PC-9 (cell line): Measurements from ENCODE around the gene FAM90A26.
"Not testable (repeated sequence)": the region's sequence is repeated elsewhere in the genome, so short reads cannot be mapped to it uniquely, and the experiment has no call there.

ENCODE experiments used
- CTCF ChIP-seq: fragments of 200-600 bp; sonication (generic); conservative IDR thresholded peaks from 2 replicates; pipeline ENCODE4 v1.6.1; 2017; ENCODE audit warnings: mixed run types, antibody characterized with exemption, mild to moderate bottlenecking, moderate library complexity
- EZH2 ChIP-seq: fragments of 200-600 bp; sonication (generic); IDR thresholded peaks from 2 replicates; pipeline ENCODE4 v1.8.0; 2017; ENCODE audit warnings: antibody characterized with exemption, low read depth

- TF ChIP-seq CTCF, EZH2: not testable (repeated sequence)
Observed at GRCh38 chr4:9155101-9155886, 14.9 kb upstream of the FAM90A26 start.
